Amygdala (tissue), 56 donors: ENCODE results near the gene MDP1.
A peak's percentile ranks its signal among the peaks of the same experiment; 100 is the strongest.
"Not testable (repeated sequence)": the region's sequence is repeated elsewhere in the genome, so short reads cannot be mapped to it uniquely, and the experiment has no call there.

Source experiments
- DNase-seq, 56 donors: peaks; one replicate each; lab custom pipeline; 2025; lab: John Stamatoyannopoulos, UW

The MDP1 gene

DNA sequence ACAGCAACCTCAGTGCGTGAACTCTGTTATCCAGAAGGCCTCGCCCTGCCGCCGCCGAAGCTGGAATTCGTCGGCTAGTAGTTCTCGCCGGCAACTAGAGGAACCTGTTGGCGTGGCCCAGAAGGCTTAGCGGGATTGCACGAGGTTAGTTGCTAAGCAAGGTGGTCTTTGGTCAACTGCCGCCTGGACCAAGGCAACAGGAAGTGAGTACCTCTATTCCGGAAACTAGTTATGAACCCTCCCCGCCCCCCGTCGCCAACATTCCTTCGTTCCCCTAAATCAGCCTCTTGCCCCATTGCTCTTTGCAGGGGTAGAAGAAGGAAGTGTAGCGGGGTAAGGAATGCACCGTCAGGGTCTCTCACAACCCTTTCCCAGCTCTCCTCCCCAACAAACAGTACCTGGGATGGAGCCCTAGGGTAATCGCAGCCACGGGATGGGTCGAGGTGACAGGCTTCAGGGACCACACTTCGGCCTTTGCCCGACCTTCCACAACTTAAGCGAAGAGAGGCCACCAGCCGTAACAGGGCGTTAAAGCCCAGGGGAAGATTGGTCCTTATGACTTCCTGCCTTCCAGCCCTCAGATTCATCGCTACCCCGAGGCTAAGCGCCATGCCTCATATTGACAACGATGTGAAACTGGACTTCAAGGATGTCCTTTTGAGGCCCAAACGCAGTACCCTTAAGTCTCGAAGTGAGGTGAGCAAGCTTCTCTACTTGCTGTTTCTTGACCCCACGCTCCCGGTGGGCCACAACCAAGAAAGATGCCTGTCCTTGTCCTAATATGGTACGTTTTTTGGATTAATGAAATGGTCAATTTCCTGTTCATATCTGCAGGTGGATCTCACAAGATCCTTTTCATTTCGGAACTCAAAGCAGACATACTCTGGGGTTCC lies 17.0 kb upstream of the MDP1 start, which contains the start of gene GMPR2:
TSS of gene GMPR2 (plus strand) at position 285 of the 893 bp plus-strand sequence. CDS start at position 610, 325 bp downstream.
- peak in 8 of 56 donors; percentile 39 to 98 (median 81) for DNase-seq

DNA sequence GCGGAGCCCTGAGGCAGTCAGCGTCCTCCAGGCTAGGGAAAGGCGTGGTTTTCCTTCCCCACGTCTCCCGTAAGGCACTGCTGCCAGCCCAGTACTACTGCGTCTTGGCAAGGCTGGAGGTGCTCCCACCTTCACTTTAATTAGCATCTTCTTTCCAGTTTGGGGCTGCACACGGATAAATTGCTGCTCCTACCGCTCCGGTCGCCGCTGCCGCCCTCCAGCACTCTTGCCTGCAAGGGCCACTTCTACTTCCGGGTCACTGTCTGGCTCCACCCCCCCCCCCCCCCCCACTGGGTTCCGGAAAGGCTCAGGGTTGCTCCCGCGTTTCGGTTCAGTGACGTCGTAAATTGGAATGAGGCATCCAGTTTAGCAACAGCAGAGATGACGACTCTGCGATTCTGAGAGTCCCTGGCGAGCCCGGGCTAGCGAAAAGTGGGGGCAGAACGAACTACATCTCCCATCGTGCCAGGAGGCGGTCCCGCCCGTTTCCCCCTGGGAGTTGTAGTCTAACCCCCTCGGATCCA lies 16.3 kb upstream of the MDP1 start, which contains the start of gene NEDD8:
TSS of gene NEDD8 (minus strand) at position 247 of the 524 bp plus-strand sequence. CDS start at position 147, 100 bp downstream.
- peak; percentile 75 to 100 (median 93) for DNase-seq

DNA sequence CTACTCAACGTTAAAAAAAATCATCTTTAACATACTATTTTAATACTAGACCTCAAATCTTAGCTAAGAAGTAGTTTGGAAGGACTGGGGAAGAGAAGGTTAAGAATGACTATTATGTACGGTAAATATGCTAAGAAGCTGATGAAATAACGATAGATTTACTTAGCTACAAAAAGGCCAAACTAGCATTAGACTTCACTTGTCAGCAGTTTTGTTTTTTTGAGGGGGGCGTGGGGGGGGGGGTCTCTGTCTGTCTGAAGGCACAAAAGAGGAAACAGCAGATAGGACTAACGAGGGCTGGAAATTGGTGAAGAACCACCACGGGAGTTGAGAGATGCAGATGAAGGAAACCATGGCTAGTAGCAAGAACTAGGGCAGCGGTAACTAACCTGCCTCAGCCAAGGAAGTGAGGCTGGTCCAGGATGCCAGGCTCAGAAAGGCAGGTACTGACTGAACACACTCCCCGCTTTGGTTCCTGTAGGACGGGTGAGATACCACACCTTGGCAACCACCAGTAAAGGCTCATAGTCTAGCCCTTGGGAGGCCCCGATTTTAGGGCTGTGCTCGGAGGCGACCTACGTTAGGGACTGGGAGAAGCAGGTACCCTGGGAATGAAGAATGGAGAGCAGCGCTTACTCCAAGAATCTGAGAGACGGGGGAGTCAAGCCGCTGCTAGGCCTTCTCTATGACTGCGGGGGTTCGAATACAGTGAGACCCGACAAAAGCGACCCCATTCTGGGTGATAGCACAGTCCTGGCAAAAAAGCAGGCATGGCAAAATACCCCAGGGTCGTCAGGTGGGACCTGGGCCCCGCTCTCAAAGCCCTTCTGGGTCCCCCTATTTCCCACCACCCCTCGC lies 15.6 kb upstream of the MDP1 start:
- DNase-seq = peak in 6 of 56 donors; percentile 19 to 75 (median 43)

DNA sequence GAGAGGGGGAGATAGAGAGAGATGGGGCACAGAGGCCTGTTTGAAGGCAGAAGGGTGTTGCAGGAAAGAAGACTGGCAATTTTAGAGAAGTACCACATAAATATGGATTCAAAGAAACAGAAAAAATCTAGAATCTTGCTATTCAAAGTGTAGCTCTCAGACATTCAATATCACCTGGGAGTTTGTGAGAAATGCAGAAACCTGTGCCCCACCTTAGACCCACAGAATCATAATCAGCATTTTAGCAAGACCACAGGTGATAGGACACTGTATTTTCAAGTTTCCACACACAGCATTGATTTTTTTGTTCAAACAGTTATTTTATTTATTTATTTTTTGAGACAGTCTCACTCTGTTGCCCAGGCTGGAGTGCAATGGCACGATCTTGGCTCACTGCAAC lies 13.0 kb upstream of the MDP1 start:
- no peak for DNase-seq

DNA sequence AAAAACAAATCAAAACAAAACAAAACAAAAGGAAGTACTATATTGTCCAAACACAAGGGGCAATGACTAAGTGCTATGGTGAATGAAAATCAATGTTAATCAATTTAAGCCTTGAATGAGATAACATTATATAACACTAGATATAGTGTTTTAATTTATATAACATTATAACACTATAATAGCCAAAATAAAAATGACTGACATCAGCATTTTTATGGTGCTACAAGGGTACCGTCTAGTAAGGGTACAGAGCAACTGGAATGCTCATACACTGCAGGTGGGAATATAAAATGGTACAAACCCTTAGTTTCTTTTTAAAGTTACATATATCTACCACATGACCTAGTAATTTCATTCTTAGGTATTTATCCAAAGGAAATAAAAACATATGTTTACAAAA lies 10.6 kb upstream of the MDP1 start:
- DNase-seq = no peak

DNA sequence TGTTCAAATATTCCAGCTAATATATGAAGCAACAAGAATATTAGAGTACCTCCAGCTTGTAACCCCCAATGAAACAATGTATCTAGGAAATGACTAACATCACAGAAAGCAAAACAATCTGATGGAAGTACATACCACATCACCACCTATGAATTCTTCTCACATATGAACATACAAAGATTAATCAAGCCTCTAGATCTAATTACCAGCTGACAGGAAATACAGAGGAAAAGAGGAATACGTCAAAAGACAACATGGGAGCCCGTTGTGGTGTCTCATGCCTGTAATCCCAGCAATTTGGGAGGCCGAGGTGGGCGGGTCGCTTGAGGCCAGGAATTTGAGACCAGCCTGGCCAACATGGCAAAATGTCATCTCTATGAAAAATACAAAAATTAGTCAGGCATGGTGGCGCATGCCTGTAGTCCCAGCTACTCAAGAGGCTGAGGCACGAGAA lies 8.8 kb upstream of the MDP1 start:
- DNase-seq = no peak

DNA sequence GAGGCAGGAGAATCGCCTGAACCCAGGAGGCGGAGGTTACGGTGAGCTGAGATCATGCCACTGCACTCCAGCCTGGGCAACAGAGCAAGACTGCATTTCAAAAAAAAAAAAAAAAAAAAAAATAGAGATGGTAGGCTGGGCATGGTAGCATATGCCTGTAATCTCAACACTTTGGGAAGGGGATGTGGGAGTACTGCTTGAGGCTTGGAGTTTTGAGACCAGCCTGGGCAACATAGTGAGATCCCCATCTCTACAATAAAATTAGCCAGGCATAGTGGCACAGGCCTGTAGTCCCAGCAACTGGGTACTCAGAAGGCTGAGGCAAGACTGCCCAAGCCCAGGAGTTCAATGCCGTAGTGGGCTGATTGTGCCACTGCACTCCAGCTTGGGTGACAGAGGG lies 7.1 kb upstream of the MDP1 start:
- not testable (repeated sequence) for DNase-seq

DNA sequence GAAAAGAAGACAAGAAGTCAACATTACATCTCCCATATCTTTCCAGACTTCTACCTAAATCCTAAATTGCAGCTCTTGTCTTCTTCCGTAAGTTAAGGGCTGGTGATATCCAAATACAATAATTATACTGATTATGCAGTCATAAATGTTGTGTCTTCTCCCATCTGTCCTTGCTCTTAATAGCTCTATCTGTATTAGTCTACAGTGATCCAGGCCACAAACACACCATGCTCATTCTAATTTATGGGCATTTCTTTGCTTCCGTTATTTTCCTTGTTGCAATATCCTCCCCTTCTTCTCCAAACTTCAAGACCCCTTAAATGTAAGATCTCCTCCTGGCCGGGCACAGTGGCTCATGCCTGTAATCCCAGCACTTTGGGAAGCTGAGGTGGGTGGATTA lies 3.7 kb upstream of the MDP1 start:
- no peak for DNase-seq

DNA sequence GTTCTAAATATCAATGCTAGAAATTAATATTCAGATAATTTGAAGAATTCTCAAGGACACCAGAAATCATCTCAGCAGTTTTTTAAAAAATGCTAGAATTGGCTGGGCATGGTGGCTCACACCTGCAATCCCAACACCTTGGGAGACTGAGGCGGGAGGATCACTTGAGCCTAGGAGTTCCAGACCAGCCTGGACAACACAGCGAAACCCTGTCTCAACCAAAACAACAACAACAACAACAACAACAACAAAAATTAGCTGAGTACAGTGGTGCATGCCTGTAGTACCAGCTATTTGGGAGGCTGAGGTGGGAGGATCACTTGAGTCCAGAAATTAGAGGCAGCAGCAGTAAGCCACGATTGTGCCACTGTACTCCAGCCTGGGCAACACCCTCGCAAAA lies 3.2 kb upstream of the MDP1 start:
- no peak for DNase-seq

DNA sequence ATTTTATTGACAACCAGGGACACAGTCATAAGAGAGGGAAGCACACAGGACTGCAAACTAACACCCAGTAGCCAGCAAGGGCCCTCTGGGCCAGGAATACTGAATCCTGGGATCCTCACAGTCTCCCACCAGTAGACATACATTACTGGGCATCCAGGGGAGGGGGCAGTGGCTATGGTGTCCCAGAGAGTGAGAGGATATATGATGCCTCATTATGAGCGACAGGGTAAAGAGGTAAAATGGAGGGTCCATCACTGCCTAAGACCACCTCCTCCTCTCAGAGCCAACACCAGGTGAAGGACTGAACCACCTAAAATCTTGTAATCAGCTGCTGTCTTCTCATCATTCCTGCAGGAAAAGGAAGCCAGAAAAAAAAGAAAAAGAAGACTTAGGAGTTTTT lies 1.0 kb upstream of the MDP1 start:
- not testable (repeated sequence) for DNase-seq

DNA sequence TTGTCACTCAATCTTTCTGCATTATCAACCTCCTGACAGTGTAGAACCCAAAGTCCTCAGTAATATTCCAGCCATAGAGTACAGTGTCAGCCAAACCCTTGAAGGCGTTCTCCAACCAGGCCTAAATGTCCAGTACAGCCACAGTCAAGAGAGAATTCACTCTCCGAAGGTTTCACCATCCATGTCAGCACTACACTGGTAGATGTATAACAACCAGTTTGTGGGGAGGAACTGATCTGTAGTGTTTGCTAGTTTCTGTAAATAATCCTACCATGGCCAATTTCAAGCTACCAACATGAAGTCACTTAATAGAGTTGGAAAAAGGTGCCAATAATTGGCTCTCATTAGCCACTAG lies 456 bp upstream of the MDP1 start:
- DNase-seq = no peak

DNA sequence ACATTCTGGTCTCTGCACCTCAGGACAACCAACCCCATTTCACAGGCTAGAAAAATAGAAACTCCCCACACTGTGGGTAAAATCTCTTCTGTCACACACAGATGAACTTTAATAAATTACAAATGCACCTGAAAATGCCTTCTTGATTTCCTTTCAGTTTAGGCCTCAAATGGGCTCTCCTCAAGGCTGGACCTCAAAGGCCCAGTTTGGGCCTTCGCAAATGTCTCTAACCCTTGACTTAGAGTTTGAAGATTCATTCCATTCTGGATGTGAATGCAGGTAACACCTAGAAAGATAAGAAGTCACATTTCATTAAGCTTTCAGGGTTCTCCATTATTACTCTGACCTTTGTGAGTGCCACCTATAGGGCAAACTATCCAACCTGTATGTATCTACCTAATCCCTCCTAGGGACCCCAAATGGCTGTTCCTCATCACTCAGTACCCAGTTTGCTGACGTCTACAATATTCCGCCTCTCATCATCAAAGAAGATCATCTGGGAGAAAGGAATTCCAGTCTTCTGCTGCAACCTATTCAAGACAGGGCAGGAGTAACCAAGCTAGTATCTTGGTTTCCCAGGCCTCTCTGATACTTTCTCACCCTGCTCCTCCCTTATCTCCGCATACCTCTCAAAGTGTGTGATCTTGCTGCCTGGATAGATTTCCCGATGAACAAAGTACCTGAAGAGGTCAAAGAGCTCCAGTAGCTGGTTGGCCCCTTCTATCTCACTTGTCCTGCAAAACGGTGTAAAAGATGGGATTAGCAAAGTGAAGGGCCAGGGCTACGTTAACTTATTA lies 1.8 kb downstream of the MDP1 start:
- no peak for DNase-seq

DNA sequence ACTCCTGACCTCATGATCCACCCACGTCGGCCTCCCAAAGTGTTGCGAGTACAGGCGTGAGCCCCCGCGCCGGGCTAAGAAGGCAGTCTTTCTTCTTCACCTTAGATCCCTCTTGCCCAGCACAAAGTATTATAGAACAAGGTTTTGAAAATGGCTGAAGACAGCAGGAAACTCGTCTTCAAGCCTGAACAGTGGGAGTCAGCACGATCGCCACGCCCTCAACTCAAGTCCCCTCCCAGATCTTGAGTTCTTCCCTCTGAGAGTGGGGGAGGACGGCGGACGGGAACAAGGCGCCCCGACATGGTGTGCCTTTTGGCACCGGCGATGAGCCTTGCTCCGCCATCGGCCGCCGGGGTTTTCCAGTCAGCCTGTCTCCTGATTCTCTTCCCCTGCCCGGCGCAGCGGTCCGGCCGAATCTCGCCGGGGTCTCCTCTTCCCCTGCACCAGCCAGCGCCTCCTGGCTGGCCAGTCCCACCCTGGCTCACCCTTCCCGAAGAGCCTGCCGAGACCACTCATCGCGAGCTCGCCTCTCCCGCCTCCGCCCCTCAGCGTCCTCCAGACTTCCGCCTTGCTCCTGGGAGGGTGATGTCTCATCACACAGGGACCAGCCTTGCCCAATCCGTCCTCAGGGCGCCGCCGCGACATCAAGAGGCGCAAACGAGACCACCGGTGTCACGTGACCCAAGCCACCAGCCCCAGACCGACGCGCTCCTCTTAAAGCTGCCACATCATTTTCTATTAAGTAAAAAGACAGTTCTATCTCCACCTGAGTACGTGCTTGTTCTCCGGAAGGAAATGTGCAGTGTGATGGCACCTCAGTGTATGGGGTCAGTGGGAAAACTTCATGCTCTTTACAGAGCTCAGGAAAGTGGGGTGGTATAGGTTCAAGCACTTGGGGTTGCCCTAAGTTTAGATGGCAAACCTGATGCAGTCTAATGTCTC lies 2.7 kb downstream of the MDP1 start, which contains the start of gene CHMP4A:
TSS of gene CHMP4A (minus strand) at position 565 of the 942 bp plus-strand sequence. CDS start at position 516, 49 bp downstream.
- peak; percentile 55 to 95 (median 87) for DNase-seq

DNA sequence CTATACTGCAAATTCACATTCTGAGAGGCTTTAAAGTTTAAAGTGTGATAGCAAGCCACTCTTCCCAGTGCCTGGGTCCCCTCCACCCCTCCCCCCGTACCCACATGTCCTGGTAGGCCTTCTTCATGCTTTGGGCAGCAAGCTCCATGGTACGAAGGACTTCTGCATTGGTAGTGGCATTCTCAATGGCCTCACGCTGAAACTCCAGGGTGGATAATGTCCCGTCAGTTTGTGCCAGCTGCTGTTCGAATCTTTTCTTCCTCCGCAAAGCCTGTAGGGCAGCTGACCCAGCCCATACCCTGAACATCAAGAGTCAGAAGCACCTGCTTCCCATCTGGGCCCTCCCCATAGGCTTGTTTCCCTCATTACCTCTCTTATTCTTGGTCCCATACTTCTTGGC lies 4.6 kb downstream of the MDP1 start:
- DNase-seq = no peak

DNA sequence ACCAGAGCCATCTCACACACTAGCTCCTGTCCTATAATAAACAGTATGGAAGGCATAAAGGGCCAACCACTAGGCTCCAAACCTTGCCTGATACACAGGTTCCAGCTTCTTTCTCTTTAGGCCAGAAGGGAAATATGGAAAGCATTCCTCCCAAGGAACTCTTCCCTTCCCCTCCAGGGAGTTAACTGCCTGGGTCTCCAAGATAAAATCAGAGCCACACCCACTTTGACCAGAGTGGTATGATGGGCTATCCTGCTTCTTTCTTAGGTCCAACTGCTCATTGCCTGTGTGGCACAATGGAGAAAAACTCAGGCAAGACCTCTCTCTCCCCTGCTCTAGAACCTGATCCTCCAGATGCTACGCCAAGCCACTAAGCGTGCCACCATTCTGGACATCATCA lies 8.2 kb downstream of the MDP1 start:
- DNase-seq = no peak

DNA sequence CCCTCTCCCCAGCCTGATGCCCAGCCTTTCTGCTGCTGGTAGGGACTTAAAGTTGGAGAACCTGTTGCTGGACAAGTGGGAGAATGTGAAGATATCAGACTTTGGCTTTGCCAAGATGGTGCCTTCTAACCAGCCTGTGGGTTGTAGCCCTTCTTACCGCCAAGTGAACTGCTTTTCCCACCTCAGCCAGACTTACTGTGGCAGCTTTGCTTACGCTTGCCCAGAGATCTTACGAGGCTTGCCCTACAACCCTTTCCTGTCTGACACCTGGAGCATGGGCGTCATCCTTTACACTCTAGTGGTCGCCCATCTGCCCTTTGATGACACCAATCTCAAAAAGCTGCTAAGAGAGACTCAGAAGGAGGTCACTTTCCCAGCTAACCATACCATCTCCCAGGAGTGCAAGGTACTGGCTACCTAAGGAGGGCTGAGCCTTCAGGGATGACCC lies 8.7 kb downstream of the MDP1 start:
- no peak for DNase-seq

DNA sequence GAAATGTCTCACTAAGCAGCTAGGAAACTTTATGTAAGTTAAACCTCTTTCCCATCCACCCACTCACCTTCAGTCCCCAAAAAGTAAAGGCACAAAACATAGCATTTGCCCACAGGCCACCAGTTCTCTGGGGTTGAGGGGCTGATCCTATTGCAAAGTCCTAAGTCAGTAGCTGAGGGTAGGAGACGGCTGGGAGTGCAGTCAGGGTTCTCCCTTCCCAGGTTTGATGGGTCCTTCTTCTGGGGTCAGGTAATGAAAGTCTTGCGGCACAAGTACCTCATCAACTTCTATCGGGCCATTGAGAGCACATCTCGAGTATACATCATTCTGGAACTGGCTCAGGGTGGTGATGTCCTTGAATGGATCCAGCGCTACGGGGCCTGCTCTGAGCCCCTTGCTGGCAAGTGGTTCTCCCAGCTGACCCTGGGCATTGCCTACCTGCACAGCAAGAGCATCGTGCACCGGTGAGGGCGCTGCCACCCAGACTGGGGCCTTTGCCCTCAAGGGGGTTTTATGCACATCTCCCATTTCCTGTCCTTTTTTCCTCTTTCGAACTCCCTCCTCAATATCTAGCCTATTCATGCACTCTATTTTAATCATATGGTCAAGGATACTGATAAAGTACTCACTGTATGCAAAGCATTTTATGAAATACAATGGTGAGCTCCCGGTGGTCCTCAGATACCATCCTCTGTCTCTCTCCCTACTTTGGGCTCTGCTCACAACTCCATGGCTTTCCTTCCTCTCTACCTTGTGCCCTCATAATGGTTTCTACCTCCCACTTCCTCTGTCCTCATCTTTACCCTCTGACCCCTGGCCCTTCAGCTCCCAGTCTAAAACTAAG lies 9.4 kb downstream of the MDP1 start:
- DNase-seq = no peak
